ENCODE data around the gene VAMP3. TPM values are rescaled to one million over a fixed set of nuclear protein-coding genes. Genes with fewer than 3 reads are reported as not detected.

VAMP3 gene
- total RNA-seq, 1 donor from 2014 or later, result 28.9 TPM

- no peak for FAIRE-seq
- no peak for DNase-seq (ENCODE audit: low spot score in 2 of 2)
Measured at GRCh38 chr1:7808253-7808844, 37.3 kb downstream of the VAMP3 start.

GRCh38 chr1:7809742-7810141 is 38.6 kb downstream of the VAMP3 start:
- FAIRE-seq (no peak), DNase-seq (ENCODE audit: low spot score in 2 of 2) (no peak)

GRCh38 chr1:7810395-7810794 is 39.3 kb downstream of the VAMP3 start:
- DNase-seq (ENCODE audit: low spot score in 2 of 2) (no peak), FAIRE-seq (no peak)

- DNase-seq (ENCODE audit: low spot score in 2 of 2), result no peak
- no peak for FAIRE-seq
Measured at GRCh38 chr1:7811476-7811875, 40.4 kb downstream of the VAMP3 start.

GRCh38 chr1:7813677-7814373 is 42.7 kb downstream of the VAMP3 start:
- DNase-seq (ENCODE audit: low spot score in 2 of 2), result no peak
- FAIRE-seq, result no peak

GRCh38 chr1:7821282-7821681 is 50.2 kb downstream of the VAMP3 start:
- FAIRE-seq (no peak), DNase-seq (ENCODE audit: low spot score in 2 of 2) (no peak)

- DNase-seq (ENCODE audit: low spot score in 2 of 2), result no peak
Measured at GRCh38 chr1:7824701-7825100, 53.6 kb downstream of the VAMP3 start.

GRCh38 chr1:7826363-7826762 is 55.3 kb downstream of the VAMP3 start:
- FAIRE-seq (no peak), DNase-seq (ENCODE audit: low spot score in 2 of 2) (no peak)

More at GRCh38 chr1:7824701-7825100, 53.6 kb downstream of the VAMP3 start:
- no peak for FAIRE-seq

GRCh38 chr1:7827126-7827955 is 56.2 kb downstream of the VAMP3 start:
- DNase-seq (ENCODE audit: low spot score in 2 of 2) (no peak), FAIRE-seq (no peak)

Other genes starting within 250 kb of the VAMP3 start
- gene PER3, start 13.0 kb downstream of the VAMP3 start, total RNA-seq, result 3.7 TPM
- not detected for gene UTS2, start 81.8 kb downstream of the VAMP3 start, total RNA-seq
- not detected for gene TNFRSF9, start 169.5 kb downstream of the VAMP3 start, total RNA-seq
- gene PARK7, start 190.4 kb downstream of the VAMP3 start, total RNA-seq, result 160 TPM

Data from frontal cortex (tissue), 4 donors.